ENCODE results near the gene RBM26.

- TF ChIP-seq CTCF (IDR thresholded peaks at IDR 0.05) (no peak), POLR2A (IDR thresholded peaks at IDR 0.05) (no peak)
Measured at GRCh38 chr13:79407349-79407979, 1.4 kb upstream of the RBM26 start.

Measured in thyroid gland (tissue), 4 donors.